GM23248 (cell line): ENCODE measurements around the gene RTTN.

ENCODE experiments used
- EZH2 ChIP-seq: fragments of 200-600 bp; sonication (generic); IDR thresholded peaks from 2 replicates; pipeline ENCODE4 v1.6.1; 2018; ENCODE audit warnings: antibody characterized with exemption, mild to moderate bottlenecking; ENCODE audit not compliant: insufficient read depth, poor library complexity, severe bottlenecking
- EZH2phosphoT487 ChIP-seq: fragments of 200-600 bp; sonication (generic); IDR thresholded peaks from 2 replicates; pipeline ENCODE4 v1.6.1; 2018; ENCODE audit warnings: antibody characterized with exemption, moderate library complexity, mild to moderate bottlenecking, low read depth; ENCODE audit not compliant: insufficient read depth

- no peak for TF ChIP-seq EZH2
- no peak for TF ChIP-seq EZH2phosphoT487
Measured at GRCh38 chr18:70194227-70194890, 11.1 kb downstream of the RTTN start.
